HG02571 (cell line): ENCODE results near the gene SWSAP1.
"Not testable (repeated sequence)": the region's sequence is repeated elsewhere in the genome, so short reads cannot be mapped to it uniquely, and the experiment has no call there.

Experiments used
- ATAC-seq: cut with Tn5 transposase; IDR thresholded peaks from one replicate; pipeline ENCODE4 v1.9.1; 2021; ENCODE audit warnings: mild to moderate bottlenecking, moderate library complexity; ENCODE audit not compliant: unreplicated experiment

The SWSAP1 gene

DNA sequence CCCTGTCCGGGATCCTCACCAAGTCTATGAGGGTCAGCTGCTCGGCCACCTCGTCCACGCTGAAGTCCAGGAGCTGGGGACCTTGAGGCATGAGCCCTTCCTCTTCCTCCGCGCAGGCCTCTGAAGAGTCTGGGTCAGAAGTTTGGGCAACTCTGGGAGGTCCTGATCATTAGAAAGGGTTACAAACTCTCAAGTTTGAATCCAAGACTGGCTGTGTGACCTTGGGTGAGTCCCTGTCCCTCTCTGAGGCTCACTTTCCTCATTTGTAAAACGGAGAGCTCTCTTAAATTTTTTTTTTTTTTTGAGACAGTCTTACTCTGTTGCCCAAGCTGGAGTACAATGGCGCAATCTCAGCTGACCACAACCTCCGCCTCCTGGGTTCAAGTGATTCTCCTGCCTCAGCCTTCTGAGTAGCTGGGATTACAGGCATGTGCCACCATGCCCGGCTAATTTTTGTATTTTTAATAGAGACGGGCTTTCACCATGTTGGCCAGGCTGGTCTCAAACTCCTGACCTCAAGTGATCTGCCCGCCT is 32.3 kb downstream of the SWSAP1 start:
- not testable (repeated sequence) for ATAC-seq

DNA sequence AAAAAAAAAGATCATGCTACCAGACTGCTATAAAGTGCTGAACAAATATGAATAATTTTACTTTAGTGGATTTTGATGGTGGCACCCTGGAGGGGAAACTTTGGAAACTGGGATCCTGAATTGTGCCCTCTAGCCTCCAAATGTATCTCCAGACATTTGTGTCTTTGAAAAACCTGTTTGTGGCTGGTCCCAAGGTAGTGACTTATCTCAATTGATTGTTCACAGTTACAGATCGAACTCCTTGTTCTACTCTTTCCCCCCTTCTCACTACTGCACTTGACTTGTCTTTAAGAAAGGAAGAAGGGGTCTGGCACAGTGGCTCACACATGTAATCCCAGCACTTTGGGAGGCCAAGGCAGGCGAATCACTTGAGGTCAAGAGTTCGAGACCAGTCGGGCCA is 34.1 kb downstream of the SWSAP1 start:
- ATAC-seq = no peak

DNA sequence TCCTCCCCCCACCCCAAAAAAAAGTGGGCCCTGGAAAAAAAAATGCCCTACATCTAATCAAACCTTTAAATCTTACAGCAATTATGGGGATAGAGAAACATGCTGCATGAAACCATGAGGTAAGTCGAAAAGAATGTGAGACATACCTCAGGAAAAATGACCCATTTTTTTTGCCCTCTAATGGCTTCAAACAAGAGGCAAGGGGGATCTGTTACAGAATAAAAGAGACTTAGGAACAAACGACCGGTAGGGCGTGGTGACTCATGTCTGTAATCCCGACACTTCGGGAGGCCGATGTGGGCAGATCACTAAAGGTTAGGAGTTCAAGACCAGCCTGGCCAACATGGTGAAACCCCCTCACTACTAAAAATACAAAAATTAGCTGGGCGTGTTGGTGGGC is 36.2 kb downstream of the SWSAP1 start:
- ATAC-seq = no peak

DNA sequence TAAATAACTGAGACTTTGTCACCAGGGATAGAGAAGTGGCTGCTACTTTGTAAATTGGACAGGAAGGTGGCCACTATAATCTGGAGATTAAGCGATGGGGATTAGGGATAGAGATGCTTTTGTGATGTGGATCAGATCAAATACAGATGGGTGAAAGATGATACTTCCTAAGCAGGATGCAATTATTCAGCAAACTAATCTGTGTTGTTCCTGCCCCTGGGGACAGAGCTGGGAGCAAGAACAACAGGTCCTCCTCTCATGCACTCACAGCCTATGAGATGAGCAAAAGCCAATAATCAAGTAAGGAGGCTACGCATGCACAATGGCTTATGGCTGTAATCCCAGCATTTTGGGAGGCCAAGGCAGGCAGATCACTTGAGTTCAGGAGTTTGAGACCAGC is 40.1 kb downstream of the SWSAP1 start:
- ATAC-seq = no peak

DNA sequence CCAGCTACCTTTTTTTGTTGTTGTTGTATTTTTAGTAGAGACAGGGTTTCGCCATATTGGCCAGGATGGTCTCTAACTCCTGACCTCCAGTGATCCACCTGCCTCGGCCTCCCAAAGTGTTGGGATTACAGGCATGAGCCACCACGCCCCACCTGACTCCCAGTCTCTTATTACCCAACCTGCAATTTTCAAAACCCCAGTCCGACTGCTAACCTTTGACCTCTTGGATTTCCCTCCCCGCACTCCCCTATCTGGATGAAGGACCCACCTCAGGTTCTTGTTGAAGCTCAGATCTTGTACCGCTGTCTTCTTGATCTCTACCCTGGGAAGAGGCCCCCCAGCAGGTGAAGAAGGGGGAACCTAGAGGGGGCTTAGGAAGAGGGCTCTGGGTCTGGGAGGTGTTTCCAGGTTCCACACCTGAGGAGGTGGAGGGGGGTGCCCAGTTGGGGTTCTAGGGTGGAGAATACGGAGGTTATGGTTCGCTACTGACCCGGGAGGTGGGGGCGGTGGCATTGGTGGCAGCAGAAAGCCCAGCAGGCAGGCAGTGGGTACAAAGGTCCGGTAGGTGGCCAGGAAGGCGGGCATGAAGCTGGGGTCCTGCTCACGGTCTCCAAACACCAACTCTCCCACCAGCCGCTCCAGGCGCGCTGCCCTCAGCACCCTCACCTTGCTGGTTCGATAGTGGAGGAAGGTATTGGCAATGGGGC is 42.0 kb downstream of the SWSAP1 start:
- no peak for ATAC-seq

DNA sequence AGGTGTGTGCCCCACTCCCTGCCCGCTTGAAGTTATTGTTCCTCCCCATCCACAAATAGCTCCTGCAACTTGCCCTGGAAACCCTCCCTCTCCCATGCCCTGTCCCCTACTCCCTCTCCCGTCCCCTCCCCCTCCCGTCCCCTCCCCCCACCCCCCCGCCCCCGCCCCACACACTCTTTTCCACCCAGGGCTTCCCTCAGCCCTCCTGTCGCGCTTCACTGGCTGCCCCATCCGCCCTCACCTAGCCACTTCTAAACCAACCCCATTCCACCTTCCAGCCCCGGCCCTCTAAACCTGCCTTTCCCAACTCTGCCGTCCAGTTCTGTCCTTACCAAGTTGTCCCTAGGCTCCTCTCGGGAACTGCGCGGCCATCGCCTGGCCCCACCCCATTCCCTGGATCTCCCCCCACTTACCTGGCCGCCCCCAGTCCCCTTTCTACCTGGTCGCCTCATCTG is 43.7 kb downstream of the SWSAP1 start:
- no peak for ATAC-seq

DNA sequence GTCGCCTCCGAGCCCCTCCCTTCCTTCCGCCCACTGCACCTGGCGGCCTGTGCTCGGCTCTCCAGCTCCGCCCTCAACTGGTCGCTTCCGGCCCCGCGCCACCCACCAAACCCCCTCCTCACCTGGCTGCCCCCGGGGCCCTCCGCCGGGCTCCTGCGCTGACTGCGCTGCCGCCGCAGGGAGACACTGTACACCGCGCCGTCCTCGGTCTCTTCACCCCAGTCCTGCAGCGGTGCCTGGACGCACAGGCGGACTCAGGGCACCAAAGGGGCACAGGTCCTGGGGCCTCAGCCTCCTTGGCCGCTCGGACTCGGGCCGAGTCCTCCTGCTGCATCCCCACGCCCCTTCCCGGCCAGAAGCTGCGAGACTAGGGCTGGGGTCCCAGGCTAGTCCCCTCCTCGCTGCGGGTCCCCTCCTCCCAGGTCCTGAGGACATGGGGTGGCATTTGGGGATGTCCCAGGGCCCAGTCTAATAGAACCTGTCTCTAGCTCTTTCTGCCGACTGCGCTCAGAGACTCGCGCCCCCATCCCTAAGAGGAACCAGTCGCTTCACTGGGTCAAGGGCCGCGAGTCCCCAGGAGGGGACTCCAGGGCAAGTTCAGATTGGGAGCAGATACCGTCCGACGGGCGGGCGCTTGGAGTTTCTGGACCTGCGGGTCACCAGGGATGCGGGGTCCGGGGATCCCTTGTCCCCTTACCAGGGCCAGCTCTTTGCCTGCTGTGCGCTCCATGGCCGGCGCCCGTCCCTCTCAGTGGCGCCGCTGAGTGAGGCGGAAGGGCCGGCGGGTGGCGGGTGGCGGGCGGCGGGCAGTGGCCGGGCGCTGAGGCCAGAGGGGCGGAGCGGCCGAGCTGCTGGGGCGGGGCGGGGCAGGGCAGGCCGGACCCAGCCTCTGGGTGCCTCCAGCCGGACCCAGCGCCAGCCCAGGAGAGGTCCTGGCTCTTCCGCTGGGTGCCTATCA is 44.4 kb downstream of the SWSAP1 start, which contains the start of gene RGL3:
TSS of gene RGL3 (minus strand) at position 766 of the 958 bp plus-strand sequence. CDS start at position 730, 36 bp downstream.
- no peak for ATAC-seq

DNA sequence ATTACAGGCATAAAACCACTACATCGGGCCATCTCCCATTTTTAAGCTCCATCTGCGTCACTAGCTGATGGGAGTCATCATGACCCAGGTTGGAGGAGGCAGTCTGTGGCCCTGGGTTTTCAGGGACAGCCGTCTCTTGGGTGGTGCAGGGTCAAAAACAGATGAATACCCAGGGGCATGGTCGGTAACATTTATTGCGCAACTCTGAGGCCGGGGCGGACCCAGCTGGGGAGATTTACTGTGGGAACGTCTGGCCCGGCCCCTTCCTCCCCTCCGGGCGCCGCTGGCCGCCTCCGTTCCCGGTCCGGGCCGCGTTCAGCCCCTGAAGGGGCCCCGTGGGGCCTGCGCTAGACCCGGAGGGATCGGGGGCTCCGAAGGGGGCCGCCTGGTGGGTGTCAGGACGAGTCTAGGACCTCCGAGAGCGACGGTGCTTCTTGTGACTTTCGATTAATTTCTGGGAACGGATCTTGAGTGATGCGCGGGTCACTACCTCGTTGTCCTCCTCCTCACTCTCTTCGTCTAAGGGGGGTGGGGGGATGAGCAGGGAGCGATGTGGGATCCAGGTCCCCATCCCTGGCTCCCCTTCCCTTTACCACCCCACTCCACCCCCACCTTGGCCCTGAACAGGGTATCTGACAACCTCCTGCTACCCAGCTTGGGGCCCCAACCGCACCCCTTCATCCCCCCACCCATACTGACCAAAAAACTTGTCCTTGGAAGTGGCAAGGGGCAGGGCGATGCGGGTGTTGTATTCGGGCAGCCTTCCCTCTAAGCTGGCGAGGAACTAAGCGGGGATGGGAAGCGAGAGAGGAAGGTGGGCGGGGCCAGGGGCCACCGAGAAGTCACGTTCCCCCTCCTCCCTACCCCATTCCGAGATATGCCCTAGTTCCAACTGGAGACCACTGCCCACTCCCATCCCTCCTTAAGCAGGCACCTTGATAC is 46.2 kb downstream of the SWSAP1 start:
- no peak for ATAC-seq

DNA sequence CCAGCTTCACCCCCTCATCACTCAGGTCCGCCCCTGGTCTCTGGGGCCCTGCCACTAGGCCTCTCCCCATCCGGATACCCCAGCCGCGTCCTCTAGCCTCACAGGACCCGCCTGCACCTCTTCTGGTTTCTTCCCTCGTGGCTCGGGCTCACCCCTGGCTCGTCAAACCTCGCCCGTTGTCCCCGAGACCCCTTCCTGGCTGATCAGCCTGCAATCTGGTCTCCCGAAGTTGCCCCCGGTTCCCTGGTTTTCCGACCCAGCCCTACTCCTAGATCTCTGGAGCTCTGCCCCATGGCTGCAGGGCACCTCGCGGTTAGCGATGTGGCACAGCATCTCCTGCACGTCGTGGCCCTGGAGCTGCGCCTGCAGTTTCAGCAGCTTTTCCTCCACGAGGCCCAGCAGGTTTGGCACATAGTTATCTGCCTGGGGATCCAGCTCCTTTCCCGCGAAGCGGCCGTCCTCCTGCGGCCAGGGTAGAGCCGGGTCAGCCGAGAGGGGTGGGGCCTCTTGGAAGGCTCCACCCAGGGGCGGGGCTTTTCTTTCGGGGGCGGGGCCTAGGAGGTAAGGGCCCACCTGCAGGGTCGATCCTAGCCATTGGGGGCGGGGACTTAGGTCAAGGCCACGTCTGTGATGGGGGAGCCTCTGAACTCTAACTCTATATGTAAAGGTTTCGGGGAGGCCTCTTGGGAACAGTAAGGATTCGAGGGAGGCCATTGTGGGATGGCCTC is 47.1 kb downstream of the SWSAP1 start:
- no peak for ATAC-seq

DNA sequence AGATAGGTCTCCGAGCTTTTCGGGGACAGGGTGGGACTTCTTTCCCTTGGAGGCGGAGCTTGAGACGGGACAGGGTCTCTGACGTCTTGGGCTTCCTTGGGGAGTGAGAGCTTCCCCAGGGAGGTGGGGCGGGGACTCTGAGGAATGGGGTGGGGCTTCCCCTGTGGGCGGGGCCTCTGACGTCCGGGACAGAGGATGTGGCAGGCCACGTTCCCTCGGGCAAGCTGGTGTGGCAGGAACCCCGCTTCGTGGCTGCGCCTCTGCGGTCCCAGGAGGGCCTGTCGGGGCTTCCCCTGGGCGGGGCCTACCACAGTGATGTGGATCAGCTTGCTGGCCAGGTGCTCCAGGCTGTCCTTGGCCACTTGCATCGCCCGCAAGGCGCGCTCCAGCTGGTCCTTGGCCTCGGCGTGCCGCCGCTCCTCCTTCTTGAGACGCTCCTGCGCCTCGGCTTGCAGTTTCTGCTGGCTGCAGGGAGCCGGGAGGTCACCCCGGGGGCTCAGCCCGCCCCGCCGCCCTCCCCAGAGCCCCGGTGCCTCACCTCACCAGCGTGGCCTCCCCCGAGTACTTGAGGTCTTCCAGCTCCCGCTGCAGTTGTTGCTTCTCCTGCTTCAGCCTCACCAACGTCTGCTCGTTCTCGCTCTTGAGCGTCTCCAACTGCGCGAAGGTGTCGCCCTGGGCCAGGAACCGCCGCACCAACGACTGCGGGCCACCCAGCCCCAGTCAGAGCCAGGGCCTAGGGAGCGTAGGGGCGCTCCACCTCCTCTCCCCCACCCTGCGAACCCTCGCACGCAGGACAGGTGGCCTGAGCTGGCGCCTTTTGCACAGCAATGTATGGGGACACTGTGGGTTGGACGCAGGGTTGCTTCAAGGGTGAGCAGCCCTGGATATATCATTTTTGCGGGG is 47.9 kb downstream of the SWSAP1 start:
- no peak for ATAC-seq

DNA sequence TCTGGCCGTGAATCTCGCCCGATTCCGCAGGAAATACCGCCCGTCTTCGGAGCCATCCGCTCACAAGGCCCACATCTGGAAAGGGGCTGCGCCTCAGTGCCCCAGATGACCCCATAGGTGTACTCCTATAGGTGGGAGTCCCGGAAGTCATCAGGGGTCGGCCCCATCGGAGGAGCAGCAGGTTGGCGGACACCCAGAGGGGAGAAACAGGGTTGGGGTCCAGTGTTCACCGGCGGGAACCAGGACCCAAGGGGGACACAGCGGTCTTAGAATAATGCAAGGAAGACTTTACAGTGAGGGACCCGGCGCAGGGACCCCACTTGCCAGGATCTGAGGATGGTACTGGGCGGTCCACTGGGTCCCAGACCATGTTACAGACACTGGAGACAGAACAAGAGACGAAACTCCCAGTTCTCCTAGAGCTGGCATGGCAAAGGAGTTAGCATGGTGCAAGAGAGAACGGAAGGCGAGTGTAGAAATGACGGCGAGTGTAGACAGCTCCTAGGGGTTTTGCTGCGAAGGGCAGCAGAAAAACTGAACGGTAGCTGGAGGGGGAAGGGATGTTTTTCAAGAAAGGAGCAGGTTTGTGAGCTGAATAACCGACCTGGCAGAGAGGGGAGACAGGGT is 48.8 kb downstream of the SWSAP1 start:
- ATAC-seq = no peak

DNA sequence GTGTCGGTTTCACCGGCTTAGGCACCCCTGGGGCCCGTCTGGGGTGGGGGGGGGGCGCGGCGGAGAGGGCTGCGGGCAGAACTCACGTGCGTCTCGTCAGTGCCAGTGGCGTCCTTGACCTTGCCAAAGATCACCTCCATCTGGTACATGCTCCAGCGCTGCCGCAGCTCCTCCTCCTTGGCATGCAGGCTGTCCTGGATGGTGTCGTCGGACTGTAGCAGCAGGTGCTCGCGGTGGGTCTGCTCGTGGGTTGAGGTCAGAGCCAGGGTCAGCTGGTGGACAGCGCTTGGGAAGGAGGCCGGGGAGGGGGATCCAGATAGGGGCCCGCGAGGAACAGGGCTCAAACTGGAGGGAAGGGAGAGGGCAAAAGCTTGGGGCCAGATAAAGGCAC is 49.3 kb downstream of the SWSAP1 start:
- ATAC-seq = no peak
